ENCODE measurements around the gene MMD2.
A peak's percentile ranks its signal among the peaks of the same experiment; 100 is the strongest.

MMD2 gene

DNA sequence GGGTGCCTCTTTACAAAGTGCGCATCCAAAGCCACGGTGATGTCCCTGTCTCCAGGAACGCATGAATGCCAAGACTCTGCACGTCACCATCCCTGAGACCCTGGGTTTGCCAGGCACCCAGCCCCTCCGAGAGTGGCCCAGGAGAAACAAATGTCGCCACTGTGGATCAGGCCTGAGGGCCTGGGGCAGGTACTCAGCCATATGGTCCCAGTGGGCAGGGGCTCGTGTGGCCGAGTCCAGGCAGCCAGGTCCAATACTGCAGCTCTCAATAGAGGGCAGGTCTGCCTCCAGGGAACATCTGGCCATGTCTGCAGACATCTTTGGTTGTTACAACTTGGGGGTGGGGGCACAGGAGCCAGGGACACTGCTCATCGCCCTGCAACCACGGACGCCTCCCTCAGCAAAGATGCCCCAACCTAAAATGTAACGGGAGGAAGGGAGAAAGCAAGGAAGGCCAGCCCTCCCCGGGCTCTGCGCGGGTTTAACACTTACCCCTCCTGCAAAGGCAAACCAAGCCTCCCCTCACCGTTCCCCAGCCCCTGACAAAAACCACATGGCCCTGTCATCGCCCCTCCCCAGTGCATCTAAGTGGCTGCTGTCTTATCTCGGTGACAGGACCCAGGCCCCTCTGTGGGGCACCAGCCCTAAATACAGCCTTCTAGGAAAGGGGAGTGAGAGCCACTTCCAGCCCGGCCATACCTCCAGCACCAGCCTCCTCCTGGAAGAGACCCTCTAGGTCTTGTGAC lies 86.9 kb downstream of the MMD2 start:
- ATAC-seq, result peak; percentile 74
- TF ChIP-seq ZNF70 (CRISPR knock-in tag; IDR thresholded peaks at IDR 0.05) (peak; percentile 52), ZC3H10 (CRISPR knock-in tag; IDR thresholded peaks at IDR 0.05) (no peak), PATZ1 (CRISPR knock-in tag; IDR thresholded peaks at IDR 0.05; ENCODE audit: borderline replicate concordance) (peak; percentile 69; the same call in 1 of the 2 replicates), ZNF565 (CRISPR knock-in tag; conservative IDR thresholded peaks at IDR 0.05; ENCODE audit: low read depth) (no peak; the same call in 1 of the 2 replicates), TCF4 (CRISPR knock-in tag; IDR thresholded peaks at IDR 0.05; ENCODE audit: borderline replicate concordance) (peak; percentile 99), ISL1 (CRISPR knock-in tag; IDR thresholded peaks at IDR 0.05) (peak; percentile 71), ESRRG (CRISPR knock-in tag; IDR thresholded peaks at IDR 0.05) (0 out of 2 replicates have a peak, but pooled peaks have one; percentile 33)
- TF ChIP-seq, protein P1, sequence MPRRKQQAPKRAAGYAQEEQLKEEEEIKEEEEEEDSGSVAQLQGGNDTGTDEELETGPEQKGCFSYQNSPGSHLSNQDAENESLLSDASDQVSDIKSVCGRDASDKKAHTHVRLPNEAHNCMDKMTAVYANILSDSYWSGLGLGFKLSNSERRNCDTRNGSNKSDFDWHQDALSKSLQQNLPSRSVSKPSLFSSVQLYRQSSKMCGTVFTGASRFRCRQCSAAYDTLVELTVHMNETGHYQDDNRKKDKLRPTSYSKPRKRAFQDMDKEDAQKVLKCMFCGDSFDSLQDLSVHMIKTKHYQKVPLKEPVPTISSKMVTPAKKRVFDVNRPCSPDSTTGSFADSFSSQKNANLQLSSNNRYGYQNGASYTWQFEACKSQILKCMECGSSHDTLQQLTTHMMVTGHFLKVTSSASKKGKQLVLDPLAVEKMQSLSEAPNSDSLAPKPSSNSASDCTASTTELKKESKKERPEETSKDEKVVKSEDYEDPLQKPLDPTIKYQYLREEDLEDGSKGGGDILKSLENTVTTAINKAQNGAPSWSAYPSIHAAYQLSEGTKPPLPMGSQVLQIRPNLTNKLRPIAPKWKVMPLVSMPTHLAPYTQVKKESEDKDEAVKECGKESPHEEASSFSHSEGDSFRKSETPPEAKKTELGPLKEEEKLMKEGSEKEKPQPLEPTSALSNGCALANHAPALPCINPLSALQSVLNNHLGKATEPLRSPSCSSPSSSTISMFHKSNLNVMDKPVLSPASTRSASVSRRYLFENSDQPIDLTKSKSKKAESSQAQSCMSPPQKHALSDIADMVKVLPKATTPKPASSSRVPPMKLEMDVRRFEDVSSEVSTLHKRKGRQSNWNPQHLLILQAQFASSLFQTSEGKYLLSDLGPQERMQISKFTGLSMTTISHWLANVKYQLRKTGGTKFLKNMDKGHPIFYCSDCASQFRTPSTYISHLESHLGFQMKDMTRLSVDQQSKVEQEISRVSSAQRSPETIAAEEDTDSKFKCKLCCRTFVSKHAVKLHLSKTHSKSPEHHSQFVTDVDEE (CRISPR knock-in tag; IDR thresholded peaks at IDR 0.05), result peak; percentile 96; the same call in 1 of the 2 replicates

GRCh38 chr7:4871056-4871680 lies 87.8 kb downstream of the MMD2 start:
- no peak for ATAC-seq
- TF ChIP-seq CSDC2 (CRISPR knock-in tag; IDR thresholded peaks at IDR 0.05) (no peak), ZFP30 (CRISPR knock-in tag; IDR thresholded peaks at IDR 0.05) (no peak), OSR1 (CRISPR knock-in tag; IDR thresholded peaks at IDR 0.05) (no peak), PATZ1 (CRISPR knock-in tag; IDR thresholded peaks at IDR 0.05; ENCODE audit: borderline replicate concordance) (no peak), RARB (CRISPR knock-in tag; IDR thresholded peaks at IDR 0.05) (no peak), ARNTL (CRISPR knock-in tag; IDR thresholded peaks at IDR 0.05; ENCODE audit: borderline replicate concordance, low read depth) (no peak), ZNF70 (CRISPR knock-in tag; IDR thresholded peaks at IDR 0.05) (no peak), ISL1 (CRISPR knock-in tag; IDR thresholded peaks at IDR 0.05) (no peak), TCF4 (CRISPR knock-in tag; IDR thresholded peaks at IDR 0.05; ENCODE audit: borderline replicate concordance) (no peak), TOX (CRISPR knock-in tag; IDR thresholded peaks at IDR 0.05; ENCODE audit: borderline replicate concordance) (no peak), SNAI2 (CRISPR knock-in tag; IDR thresholded peaks at IDR 0.05) (no peak), ESRRG (CRISPR knock-in tag; IDR thresholded peaks at IDR 0.05) (no peak), PPARA (CRISPR knock-in tag; IDR thresholded peaks at IDR 0.05; ENCODE audit: borderline replicate concordance) (no peak), BACH2 (CRISPR knock-in tag; IDR thresholded peaks at IDR 0.05; ENCODE audit: borderline replicate concordance) (no peak), ZNF8 (CRISPR knock-in tag; IDR thresholded peaks at IDR 0.05) (no peak), ZNF565 (CRISPR knock-in tag; conservative IDR thresholded peaks at IDR 0.05; ENCODE audit: low read depth) (no peak)
- TF ChIP-seq, protein P2, sequence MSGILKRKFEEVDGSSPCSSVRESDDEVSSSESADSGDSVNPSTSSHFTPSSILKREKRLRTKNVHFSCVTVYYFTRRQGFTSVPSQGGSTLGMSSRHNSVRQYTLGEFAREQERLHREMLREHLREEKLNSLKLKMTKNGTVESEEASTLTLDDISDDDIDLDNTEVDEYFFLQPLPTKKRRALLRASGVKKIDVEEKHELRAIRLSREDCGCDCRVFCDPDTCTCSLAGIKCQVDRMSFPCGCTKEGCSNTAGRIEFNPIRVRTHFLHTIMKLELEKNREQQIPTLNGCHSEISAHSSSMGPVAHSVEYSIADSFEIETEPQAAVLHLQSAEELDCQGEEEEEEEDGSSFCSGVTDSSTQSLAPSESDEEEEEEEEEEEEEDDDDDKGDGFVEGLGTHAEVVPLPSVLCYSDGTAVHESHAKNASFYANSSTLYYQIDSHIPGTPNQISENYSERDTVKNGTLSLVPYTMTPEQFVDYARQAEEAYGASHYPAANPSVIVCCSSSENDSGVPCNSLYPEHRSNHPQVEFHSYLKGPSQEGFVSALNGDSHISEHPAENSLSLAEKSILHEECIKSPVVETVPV (CRISPR knock-in tag; IDR thresholded peaks at IDR 0.05), result no peak
- TF ChIP-seq, protein P3, sequence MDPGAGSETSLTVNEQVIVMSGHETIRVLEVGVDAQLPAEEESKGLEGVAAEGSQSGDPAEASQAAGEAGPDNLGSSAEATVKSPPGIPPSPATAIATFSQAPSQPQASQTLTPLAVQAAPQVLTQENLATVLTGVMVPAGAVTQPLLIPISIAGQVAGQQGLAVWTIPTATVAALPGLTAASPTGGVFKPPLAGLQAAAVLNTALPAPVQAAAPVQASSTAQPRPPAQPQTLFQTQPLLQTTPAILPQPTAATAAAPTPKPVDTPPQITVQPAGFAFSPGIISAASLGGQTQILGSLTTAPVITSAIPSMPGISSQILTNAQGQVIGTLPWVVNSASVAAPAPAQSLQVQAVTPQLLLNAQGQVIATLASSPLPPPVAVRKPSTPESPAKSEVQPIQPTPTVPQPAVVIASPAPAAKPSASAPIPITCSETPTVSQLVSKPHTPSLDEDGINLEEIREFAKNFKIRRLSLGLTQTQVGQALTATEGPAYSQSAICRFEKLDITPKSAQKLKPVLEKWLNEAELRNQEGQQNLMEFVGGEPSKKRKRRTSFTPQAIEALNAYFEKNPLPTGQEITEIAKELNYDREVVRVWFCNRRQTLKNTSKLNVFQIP (CRISPR knock-in tag; IDR thresholded peaks at IDR 0.05; ENCODE audit: borderline replicate concordance, low read depth), result no peak
- TF ChIP-seq, protein P1 (CRISPR knock-in tag; IDR thresholded peaks at IDR 0.05), result no peak

All from SK-N-SH treated with all-trans-retinoic acid at 6 μM for 48 hours (cell line).